GM06990 (cell line): ENCODE measurements around the gene SLC25A46.

ENCODE experiments used
- DNase-seq: peaks from one replicate; pipeline ENCODE4 v3.0.0-alpha.2; 2011; ENCODE audit not compliant: insufficient read length; ENCODE audit errors: extremely low read depth
- H3K27me3 ChIP-seq: replicated peaks from 2 replicates; pipeline ENCODE4 v1.6.0; 2011; ENCODE audit warnings: low read length; ENCODE audit not compliant: control insufficient read depth, insufficient read depth
- H3K36me3 ChIP-seq: 2 replicates; pipeline ENCODE4 v1.5.1; 2011; ENCODE audit warnings: low read length; ENCODE audit not compliant: control insufficient read depth, insufficient read depth
- H3K4me3 ChIP-seq: replicated peaks from 2 replicates; pipeline ENCODE4 v1.5.1; 2011; ENCODE audit warnings: low read depth, mild to moderate bottlenecking, control low read depth, low read length
- CTCF ChIP-seq: IDR thresholded peaks from 2 replicates; pipeline ENCODE4 v1.5.1; 2011; ENCODE audit warnings: low read length, control low read depth, mild to moderate bottlenecking, inconsistent platforms; ENCODE audit not compliant: insufficient read depth, poor library complexity, severe bottlenecking

Gene SLC25A46

GRCh38 chr5:110751902-110752762 lies 13.3 kb downstream of the SLC25A46 start:
- H3K36me3 ChIP-seq: no peaks in the 10 kb centered on the region; the same call in 1 of the 2 replicates
- no peak for TF ChIP-seq CTCF
- peak overlapping the region; percentile 30 for H3K4me3 ChIP-seq
- DNase-seq: peak; percentile 81
- no peaks in the 10 kb centered on the region for H3K27me3 ChIP-seq

DNA sequence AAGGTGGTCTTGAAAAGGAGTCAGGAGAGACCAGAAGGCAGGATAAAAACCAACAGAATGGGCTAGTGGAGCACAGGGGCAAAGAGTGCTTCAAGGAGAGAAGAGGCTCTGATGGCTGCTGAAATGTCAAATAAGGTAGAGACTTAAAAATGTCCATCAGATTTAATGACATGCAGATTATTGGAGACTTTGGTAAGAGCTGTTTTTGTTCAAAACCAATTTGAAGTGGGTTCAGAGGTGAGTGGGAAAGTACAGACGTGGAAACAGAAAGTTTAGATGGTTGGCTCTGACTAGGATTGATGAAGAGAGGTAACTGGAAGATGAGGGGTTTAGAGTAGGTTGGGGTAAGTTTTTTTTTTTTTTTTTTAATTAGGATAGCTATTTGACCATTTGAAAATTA lies 14.1 kb downstream of the SLC25A46 start:
- Histone ChIP-seq H3K4me3 (peak overlapping the region; percentile 30), H3K27me3 (no peaks in the 10 kb centered on the region), H3K36me3 (no peaks in the 10 kb centered on the region; the same call in 1 of the 2 replicates)
- TF ChIP-seq CTCF: no peak
- no peak for DNase-seq

DNA sequence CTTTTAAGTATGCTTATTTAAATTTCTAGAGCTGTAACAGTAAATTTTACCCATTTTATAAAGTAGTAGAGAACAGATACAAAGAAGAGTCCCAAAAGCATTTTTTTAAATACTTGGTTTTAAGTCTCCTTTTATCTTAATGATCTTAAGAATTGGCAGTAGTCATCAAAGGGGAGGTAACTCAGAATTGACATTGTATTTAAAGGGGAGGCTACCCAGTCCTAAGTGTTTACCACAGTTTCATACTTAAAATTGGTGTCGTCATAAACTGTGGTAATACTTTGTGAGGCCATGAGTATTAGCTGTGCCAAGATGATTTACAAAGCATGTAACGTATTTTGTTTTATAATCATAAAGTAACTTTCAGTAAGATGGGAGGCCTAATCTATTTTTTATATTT lies 14.8 kb downstream of the SLC25A46 start:
- Histone ChIP-seq H3K4me3 (no peak overlapping the region), H3K36me3 (no peaks in the 10 kb centered on the region), H3K27me3 (no peaks in the 10 kb centered on the region)
- DNase-seq: no peak
- TF ChIP-seq CTCF: no peak

DNA sequence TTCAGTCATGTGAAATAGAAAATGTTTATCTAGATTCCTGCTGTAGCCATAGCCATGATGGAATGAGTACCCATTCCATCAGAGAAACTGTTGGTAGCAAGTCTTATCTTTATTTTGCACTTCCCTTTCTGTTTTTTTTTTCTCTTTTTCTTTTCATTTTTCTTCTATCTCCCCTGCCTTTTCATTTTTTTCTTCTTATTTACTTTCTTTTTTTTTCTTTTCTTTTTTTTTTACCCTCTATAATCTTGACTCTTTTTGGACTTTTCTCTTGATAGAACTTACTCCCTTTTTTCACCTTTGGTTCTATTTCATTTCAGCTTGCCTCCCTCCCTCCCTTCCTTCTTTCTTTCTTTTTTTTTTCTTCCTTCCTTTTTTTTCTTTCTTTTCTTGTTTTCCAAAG lies 15.4 kb downstream of the SLC25A46 start:
- no peak for TF ChIP-seq CTCF
- H3K36me3 ChIP-seq: no peaks in the 10 kb centered on the region
- no peak overlapping the region for H3K4me3 ChIP-seq
- no peak for DNase-seq
- H3K27me3 ChIP-seq: no peaks in the 10 kb centered on the region

- peaks cover 6% of the 10 kb centered on the region for H3K36me3 ChIP-seq
- no peak overlapping the region for H3K4me3 ChIP-seq
- DNase-seq: no peak
- no peaks in the 10 kb centered on the region for H3K27me3 ChIP-seq
- TF ChIP-seq CTCF: peak; percentile 59
Measured at GRCh38 chr5:110757118-110757729, 18.4 kb downstream of the SLC25A46 start.

- TF ChIP-seq CTCF: no peak
- Histone ChIP-seq H3K27me3 (no peaks in the 10 kb centered on the region), H3K4me3 (no peak overlapping the region), H3K36me3 (peaks cover 6% of the 10 kb centered on the region)
- no peak for DNase-seq
Measured at GRCh38 chr5:110760158-110760557, 21.4 kb downstream of the SLC25A46 start.
